GM19240 (cell line): ENCODE data around the gene C6orf163.

ENCODE experiments used
- DNase-seq: peaks from one replicate; pipeline ENCODE4 v3.0.0; 2011; ENCODE audit warnings: low spot score; ENCODE audit not compliant: insufficient read length

The C6orf163 gene

GRCh38 chr6:87356181-87356580 lies 11.6 kb downstream of the C6orf163 start:
- DNase-seq: no peak

- no peak for DNase-seq
Observed at GRCh38 chr6:87357479-87358196, 13.0 kb downstream of the C6orf163 start.

DNA sequence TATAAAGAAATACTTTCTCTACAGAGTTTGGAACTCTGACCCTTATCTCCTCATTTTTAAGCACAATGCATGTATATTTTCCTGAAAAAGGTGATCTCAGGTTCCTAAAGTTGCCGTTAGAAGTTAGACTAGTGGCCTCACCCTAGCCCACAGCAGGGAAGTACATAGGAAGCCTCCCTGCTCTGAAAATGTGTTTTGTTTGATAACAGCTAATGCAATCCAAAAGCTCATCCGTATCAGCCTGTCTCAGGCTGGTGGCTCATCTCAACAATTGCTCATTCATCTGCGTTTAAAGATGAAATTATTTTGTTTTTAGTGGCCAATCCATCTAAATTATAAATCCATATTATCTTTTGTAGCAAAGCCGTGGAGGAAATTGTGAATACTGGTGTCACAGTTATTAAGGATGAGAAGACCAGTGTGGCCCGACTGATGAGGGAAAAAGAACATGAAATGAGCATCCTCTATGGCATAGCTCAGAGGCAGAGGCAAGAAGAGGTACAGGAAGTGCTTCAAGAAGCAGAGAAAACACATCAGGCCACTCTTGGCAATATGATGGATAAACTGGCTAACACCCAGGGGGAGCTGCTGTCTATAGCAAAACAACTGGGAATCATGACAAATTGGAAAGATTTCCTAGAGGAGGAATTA lies 20.1 kb downstream of the C6orf163 start:
- no peak for DNase-seq

GRCh38 chr6:87366072-87366827 lies 21.6 kb downstream of the C6orf163 start:
- no peak for DNase-seq

GRCh38 chr6:87366899-87367298 lies 22.3 kb downstream of the C6orf163 start:
- no peak for DNase-seq

- no peak for DNase-seq
Observed at GRCh38 chr6:87373377-87373776, 28.8 kb downstream of the C6orf163 start.

DNA sequence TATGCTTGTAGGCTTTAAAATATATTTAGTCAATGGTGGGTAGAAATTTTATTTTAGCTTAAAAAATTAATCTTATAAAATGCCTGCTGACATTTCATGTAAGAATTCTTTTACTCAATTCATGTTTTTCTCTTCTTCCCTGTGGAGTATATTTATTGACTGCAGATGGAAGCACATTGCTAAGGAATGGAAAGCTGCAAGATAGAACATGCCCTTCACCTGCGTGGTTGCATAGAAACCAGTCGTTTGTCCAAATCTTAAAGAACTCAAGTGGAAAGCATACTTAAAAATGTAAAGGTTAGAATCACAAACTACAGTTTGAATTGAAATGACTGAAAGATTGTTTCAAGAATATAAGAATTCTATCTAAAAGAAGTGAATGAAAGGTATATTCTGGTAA lies 30.7 kb downstream of the C6orf163 start:
- no peak for DNase-seq

DNA sequence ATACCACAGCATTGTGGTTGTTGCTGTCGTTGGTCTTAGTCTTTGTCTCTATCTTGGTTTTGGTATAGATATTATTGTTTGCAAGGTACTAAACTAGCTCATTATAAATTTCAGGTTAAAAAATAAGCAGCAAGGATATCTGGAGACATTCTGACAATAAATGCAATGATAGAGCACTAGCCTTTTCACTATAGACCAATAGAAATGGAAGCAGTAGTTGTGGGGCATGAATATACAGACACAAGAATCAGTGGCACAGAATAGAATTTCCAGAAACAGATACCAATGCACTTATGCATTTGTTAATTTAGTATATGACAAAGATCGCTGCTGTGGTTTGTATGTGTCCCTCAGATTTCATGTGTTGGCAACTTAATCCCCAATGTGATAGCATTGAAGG lies 32.0 kb downstream of the C6orf163 start:
- no peak for DNase-seq

DNA sequence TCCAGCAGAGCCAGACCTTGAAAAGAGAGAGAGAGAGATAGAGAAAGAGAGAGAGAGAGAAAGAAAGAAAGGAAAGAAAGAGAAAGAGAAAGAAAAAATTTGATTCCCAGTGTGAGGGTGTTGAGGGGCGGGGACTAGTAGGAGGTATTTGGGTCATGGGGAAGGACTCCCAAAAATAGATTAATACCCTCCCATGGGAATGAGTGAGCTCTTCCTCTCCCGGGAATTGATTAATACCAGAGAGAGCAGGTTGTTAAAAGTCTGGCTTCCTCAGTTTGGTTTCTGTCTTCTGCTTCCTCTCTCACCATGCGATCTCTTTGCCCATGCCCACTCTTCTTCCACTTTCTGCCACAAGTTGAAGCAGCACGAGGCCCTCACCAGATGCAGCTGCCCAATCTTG lies 34.3 kb downstream of the C6orf163 start:
- DNase-seq: no peak

DNA sequence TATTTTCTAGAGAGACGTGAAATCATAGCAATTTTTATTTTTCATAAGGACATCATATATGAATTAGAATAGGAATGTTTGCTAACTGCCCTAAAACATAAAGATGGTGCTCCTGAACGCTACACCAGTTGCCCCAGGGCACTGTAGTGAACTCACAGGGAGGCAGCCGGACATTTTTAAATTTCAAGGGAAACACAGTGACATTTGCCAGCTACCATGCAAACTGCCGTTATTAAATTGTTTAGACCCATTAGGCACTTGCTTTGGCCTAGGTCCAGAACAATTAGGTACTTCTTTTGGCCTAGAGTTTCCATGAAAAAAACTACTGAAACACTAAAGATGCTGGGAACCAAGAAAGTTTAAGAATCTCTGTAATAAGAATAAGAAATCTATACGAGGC lies 38.2 kb downstream of the C6orf163 start:
- DNase-seq: no peak

- DNase-seq: no peak
Observed at GRCh38 chr6:87384038-87384437, 39.4 kb downstream of the C6orf163 start.

DNA sequence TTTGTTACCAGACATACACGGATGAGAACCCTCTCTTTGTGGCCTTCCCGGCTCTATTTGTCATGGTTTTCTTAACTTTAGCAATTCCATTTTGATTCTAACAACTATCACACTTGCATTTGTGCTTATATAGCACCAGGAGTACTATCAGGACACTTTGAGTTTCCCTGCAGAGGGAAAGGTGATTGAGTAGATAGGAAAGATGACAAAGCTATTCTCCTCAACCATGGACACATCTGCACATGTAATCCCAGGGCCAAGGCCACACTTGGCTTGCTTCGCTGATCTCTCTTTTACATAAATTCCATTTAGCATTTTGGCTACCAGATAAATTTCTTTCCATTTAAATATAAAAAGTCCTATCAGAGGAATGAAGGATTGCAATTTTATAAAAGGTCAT lies 39.8 kb downstream of the C6orf163 start:
- no peak for DNase-seq

DNA sequence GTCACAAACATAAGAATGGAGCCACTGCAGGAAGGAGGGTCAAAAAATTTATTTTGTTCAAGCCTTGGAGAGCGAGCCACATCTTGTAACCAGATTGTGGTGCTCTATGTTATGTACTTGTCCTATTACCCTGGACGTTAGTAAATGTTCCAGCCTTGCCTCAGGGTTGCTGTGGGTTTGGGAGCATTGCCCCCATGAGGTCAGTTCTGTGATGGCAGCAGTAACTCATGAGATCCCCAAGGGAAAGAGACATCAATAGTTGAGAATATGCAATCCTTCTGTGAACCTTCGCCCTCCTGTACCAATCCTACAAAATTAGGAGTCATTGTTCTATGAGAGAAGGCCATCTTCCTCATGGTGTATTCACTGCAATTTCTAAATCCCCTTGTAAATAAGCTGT lies 46.7 kb downstream of the C6orf163 start:
- no peak for DNase-seq

DNA sequence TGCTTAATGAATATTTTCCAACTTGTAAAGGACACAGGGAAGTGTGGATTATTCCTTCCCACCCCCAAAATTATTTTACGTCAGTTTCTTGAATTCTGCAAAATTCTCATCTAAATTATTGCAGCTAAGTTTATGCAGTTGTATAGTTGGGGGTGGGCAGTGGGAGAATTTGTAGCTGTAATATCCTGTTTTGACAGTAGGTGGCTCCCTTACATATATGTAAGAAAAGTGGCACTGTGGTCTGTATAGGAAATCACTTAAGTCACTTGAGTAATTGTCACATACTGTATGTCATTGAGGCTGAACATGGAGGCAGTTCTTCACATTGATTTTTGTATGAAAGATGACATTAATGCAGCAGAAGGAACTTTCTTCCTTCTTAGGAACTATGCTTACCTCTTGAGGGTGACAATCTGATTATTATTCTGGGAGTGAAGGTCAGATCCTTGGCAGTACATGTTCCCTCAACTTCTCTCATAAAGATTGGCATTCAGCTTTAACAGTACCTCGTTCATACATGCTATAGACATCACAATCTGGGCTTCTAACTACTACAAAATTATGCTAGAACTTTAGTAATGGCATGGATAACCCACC lies 48.5 kb downstream of the C6orf163 start:
- no peak for DNase-seq

GRCh38 chr6:87395431-87395830 lies 50.8 kb downstream of the C6orf163 start:
- DNase-seq: no peak

GRCh38 chr6:87396595-87397392 lies 52.2 kb downstream of the C6orf163 start:
- no peak for DNase-seq

- DNase-seq: no peak
Observed at GRCh38 chr6:87397656-87398055, 53.0 kb downstream of the C6orf163 start.

DNA sequence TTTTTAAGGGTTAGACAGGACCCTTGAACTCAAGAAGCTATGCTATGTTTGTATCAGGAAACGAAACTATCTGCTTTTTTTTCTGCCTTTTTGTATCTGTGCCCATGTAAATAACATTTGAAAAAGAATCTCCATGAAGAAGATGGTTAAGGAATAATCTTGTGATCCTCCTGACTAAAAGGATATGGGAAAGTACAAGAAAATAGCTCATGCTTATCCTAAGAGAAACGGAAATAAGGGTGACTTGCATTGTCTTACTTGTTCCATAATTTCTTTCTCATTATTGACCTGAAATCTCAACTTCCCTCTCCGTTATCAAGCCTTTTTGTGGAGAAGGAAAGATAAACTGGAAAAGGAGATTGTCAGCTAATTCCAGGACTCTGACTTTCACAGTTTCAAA lies 57.2 kb downstream of the C6orf163 start:
- no peak for DNase-seq

- no peak for DNase-seq
Observed at GRCh38 chr6:87407561-87407900, 62.9 kb downstream of the C6orf163 start.

DNA sequence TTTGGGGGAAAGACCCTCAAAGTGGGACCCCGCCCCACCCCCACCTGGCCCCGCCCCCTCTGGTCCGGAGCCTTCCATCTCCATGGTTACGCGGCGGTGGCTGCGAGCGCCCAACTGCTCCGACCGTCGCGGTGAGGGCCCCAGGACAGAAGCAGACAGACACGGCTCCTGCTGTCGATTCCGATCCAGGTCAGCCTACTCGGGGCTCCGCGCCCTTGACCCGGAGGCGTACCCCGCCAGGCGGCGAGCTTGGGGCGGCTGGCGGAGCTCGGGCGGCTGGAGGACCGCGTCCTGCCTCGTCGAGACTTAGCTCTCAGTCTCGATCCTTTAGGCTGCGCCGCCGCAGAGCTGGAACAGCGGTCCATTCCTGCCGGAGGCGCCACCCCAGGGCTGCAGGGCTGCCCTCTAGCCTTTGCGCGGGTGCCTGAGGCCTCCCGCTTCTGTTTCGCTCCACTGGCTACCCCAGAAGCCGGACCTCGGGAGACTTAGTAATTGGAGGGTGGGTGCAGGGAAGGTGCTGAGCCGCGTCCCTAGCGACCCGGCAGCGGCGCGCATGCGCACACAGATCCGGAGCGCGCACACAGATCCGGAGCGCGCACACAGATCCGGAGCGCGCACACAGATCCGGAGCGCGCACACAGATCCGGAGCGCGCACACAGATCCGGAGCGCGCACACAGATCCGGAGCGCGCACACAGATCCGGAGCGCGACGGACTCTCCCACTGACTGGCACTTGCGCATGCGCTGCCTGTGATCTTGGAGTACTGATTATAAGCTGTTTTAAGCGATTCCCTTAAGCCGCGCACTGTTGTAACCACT lies 63.5 kb downstream of the C6orf163 start, which contains the start of gene CFAP206:
CFAP206 (plus strand) TSS at position 72 of the 820 bp plus-strand sequence. CDS start 1,868 bp downstream, outside the sequence.
- DNase-seq: peak; percentile 73
